GM21737 (cell line): ENCODE results near the gene GSG1.

Experiments
- ATAC-seq: cut with Tn5 transposase; IDR thresholded peaks from one replicate; pipeline ENCODE4 v1.9.1; 2021; ENCODE audit warnings: mild to moderate bottlenecking, moderate library complexity; ENCODE audit not compliant: unreplicated experiment

The GSG1 gene

DNA sequence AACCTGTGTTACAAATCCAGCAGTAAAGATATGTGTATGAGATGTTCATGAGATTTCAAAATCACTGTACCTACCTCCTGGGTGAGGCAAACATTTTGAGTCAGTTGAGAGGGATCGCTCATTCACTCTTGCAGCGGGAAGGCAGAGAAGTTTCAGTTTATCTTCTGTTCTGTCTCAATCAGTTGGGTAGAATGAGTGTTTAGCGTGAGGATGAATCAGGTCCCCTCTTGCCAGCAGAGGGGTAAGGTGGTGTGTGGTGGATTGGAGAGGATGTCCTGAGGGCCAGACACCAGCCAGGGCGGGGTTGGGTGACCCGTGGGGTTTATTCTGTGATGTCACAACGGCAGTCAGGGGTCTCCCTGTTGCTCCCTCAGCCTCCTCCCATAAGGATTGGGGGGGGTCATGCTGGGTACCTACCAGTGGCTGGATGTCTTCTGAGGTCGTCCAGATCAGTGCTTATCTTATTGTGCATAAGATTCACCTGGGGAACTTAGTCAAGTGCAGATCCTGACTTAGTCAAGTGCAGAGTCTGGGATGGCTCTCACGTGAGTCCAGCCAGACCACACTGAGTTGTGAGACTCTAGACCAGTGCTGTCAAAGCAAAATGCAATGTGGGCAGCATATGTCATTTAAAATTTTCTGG lies at the start of gene GSG1:
TSS of gene GSG1 (minus strand) at position 277 of the 643 bp plus-strand sequence. CDS start at position 122, 155 bp downstream.
- ATAC-seq = no peak

DNA sequence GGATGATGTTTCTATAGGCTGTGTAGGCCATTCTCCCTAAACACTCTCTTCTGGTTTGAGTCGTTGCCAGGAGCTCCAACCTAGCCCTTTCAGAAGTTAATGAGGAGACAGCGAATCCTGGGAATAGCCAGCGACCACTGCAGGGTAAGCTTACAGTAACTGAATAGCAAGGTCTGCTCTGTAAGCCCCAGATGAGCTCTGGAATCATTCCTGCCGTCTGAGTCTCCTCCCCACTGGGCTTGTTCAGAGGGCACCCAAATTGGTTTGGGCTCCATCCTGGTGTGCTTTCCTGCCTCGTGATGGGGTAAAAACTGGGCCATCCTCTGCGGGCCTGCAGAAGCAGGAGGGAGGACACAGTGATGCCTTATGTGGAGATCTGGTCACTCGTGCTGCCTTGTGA lies 49.7 kb upstream of the GSG1 start:
- ATAC-seq = no peak

GRCh38 chr12:13152756-13153155 lies 49.3 kb upstream of the GSG1 start:
- ATAC-seq = no peak

DNA sequence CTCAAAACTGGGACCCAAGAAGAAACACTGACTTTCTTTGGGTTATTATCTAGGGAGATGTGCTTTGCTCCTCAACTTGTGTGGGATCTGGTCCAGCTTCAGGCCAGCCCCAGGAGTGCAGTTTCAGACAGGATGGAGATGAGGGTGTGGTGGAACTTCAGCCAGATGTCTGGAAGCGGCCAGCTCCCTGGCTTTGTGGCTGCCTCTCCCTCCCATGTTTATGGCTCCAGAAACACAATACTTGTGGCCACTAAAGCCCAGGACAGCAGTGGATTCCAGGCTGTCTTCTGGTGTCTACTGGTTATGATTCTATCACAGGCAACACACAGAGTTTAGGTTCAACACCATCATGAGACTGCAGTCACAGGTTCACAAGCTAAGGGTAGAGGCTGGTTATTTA lies 48.8 kb upstream of the GSG1 start:
- ATAC-seq = no peak

DNA sequence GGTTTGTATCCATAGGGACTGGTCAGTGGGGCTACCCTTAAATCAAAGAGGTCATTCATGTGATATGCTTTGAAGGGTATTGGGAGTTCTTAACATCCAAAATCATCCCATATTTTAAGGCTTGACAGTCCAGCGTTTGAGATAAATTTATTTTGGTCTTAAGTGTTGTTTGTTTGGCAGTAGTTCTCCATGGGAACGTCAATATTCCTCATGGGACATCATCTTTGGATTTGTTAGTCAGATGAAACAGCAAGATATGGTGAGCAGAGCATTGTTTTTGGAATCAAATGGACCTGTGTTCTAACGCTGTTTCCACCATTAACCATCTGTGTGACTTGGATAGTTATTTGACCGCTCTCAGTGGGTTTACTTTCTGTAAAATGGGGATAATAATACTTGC lies 45.9 kb upstream of the GSG1 start:
- ATAC-seq = no peak

DNA sequence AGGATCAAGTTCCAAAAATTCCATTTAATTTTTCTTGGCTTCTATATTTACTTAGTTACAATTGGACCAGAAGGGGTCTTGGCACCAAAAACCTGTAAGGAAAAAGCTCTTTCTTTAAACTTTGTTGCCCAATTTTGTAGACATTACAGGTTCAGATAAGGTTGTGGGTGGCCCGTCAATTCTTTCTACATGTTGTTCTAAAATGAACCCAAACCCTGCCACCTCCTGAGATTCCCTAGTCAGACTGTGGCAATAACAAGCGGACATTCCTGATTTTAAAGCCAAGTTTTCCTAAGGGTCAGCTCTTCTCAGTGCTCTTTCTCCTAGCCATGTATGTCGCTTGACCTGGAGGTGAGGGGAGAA lies 45.0 kb upstream of the GSG1 start:
- ATAC-seq = no peak

DNA sequence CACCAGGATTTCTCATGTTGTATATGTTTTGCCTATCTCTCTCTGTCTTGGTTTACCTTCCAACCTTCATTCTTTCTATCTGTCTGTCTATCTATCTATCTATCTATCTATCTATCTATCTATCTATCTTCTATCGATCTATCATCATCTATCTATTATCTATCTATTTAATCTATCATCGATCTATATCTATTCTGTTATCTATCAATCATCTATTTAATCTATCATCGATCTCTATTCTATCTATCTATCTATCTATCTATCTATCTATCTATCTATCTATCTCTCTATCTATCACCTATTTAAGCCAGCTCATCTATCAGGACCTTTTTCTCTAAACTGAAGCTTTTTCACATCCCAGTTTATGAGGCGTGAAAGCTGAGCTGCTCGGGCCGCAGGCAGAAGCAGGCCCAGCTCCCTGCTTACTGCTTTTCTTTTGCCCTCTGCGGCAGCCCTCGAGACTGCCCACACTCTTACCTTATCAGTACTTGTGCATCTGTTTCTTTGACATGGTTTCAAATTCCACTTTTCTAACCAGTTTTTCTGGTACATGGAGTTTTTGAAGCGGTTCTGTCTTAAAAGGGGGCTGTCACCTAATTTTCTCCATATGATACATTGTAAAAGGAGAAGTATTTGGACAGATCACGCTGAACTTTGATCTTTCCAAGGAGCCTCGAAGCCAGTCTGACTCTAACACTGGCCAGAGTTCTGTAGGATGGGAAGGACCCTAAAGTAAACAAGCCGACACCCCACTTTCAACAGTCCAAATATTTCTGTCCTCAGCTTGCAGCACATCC lies 44.4 kb upstream of the GSG1 start:
- ATAC-seq = no peak

GRCh38 chr12:13146336-13146938 lies 43.0 kb upstream of the GSG1 start:
- no peak for ATAC-seq

- no peak for ATAC-seq
Measured at GRCh38 chr12:13144266-13144828, 40.9 kb upstream of the GSG1 start.

DNA sequence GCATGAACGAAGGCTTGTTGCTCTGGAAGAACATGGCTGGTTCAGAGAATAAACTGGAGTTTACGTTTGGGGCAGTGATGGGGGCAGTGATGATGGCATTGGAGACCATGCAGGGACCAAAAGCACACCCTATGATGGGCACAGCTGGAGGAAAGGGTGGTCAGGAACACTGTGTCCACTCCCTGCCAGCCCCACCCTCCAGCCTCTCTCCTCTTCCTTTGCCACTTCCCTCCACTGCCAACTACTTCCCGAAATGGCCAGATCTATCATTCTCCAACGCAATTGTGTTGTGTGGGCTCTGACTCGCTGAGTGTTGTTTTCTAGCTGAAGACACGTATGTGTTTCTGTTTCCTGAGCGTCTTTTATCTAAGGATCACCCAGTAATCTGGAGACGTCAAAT lies 39.3 kb upstream of the GSG1 start:
- ATAC-seq = no peak

DNA sequence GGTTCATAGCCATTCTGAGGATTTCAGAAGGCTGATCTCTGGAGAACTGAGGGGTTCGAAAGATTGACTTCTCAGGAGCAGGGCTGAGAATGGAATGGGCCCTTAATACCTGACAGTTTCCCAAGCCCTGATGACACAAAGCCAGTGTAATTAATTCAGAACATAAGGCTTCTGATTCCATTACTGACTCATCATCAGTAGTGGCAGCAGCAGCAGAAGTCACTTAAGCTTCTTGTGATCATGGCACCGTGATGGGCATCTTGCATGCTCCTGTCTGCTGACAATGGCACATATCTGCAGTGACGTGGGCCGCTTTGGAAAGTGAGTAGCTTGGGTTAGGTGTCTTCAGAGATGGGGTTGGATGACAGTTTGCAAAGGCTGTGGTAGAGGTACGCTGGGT lies 38.2 kb upstream of the GSG1 start:
- no peak for ATAC-seq

GRCh38 chr12:13135371-13136178 lies 32.1 kb upstream of the GSG1 start:
- no peak for ATAC-seq

- ATAC-seq = no peak
Measured at GRCh38 chr12:13133886-13134285, 30.4 kb upstream of the GSG1 start.

GRCh38 chr12:13130981-13131380 lies 27.5 kb upstream of the GSG1 start:
- ATAC-seq = no peak

DNA sequence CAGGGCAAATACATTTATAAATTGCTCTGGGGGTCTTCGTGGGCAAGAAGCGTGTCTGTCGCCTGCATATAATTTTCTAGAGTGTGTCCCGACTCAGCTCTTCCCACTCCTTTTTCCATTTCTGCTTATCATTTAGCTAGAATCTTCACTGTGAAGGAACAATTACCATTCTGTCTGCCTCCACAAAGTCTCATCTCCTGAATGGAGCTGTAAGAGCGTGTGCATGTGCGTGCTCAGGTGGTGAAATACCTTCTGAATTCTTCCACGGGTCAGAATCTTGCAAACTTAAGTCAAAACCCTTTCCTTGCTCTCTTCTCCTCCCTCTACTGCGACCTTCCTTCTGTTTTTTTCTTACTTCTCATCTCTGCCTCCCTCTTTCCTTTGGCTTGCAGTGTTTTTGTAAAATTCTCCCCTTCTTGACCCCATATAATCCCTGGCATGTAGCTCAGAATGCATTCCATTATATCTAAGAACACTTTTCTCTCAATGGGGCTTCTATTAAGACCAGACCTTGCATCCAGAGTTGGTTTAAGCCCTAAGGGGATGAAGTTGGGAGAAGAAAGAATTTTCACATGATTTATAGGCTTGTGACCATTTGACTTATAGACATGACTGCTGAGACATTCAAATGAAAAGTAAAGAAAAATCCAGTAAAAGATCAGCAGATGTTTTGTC lies 25.0 kb upstream of the GSG1 start:
- ATAC-seq = no peak

DNA sequence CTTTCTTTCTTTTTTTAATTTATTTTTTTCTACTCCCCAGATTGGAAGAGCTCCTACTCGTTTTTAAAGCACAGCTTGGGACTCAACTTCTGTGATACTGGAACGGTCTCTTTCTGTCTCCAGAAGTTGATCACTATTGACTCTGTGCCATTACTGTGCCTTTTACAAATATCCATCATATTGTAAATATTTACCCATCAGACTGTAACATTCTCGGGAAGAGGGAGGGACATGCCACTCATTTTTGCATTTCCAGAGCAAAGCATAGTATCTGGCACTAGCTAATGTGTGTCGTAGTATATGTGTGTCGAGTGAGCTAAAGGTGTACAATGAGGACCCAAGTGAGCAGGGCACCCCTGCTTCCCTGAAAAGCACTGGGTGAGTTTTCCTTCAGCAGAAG lies 24.0 kb upstream of the GSG1 start:
- no peak for ATAC-seq

- no peak for ATAC-seq
Measured at GRCh38 chr12:13126494-13126893, 23.0 kb upstream of the GSG1 start.

DNA sequence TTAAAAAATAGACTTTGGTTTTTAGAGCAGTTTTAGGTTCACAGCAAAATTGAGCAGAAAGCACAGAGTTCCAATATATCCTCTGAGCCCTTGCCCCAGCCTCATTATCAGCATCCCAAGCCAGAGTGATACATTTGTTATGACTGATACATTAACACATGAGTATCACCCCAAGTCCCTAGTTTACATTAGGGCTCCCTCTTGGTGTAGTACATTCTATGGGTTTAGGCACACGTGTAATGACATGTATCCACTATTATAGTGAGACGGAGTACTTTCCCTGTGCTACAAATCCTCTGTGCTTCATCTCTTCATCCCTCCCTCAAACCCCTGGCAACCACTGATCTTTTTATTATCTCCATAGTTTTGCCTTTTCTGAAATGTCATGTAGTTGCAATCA lies 22.5 kb upstream of the GSG1 start:
- ATAC-seq = no peak

DNA sequence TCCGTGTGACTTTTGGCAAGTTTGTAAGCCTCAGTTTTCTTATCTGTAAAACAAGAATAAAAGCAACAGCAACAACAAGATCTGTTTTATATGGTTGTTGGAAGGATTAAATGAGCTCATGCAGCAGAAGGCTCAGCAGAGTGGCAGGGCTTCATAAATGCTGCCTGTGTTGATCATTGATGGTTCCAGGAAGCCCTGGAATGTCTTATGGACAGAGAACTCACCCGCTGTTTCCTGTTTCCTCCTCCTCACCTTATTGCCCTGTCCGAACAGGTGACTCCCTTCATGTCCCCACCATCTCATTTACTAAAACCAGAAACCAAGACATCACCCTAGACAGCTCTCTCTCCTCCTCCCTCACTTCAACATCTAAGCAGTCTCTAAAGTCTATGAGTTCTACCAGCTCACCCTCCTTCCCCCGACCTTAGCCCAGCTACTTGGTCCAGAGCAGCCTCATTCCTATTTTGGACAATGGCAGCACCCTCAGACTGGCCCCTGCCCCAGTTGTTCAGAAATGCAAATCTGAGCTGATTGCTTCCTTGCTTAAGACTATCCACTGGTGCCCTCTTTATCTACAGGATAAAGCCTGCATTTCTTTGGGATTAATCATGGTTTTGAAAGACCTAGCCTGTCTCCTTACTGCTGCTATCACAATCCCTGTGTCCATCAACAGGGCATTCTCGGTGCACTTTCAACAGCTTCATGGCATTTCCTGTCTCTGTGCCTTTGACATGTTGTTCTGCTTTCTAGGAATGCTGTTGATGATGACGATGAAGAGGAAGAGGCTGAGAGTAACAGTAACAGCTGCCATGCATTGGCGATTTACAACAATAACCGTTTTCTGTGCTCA lies 21.4 kb upstream of the GSG1 start:
- ATAC-seq = no peak

- ATAC-seq = no peak
Measured at GRCh38 chr12:13121568-13121967, 18.1 kb upstream of the GSG1 start.
